A549 (cell line): ENCODE data around the gene C11orf21. TPM values are rescaled to one million over a fixed set of nuclear protein-coding genes. Genes with fewer than 3 reads are reported as not detected.

Experiments used
- CBX8 ChIP-seq: fragments of 200-600 bp; sonication (generic); IDR thresholded peaks from 2 replicates; pipeline ENCODE4 v1.6.1; 2016
- CEBPB ChIP-seq, 2 experiments: fragments of >200 bp in 1 of 2; sonication (Bioruptor Twin) in 1 of 2; formaldehyde crosslinking in 1 of 2; IDR thresholded peaks; 2 replicates each; pipeline ENCODE4 v1.6.1; 2012 to 2016
- CHD2 ChIP-seq: fragments of 150-350 bp; IDR thresholded peaks from 2 replicates; pipeline ENCODE4 v1.6.1; 2014; ENCODE audit warnings: low read length; ENCODE audit not compliant: partially characterized antibody
- CHD4 ChIP-seq: fragments of 200-600 bp; sonication (generic); IDR thresholded peaks from 2 replicates; pipeline ENCODE4 v1.6.1; 2016; ENCODE audit warnings: antibody characterized with exemption, mild to moderate bottlenecking, borderline replicate concordance
- EHF ChIP-seq: fragments of 250-450 bp; sonication (Bioruptor Pico); IDR thresholded peaks from 2 replicates; pipeline ENCODE4 v1.5.0; 2020; ENCODE audit warnings: mild to moderate bottlenecking
- EHMT2 ChIP-seq: fragments of 200-600 bp; sonication (generic); IDR thresholded peaks from 2 replicates; pipeline ENCODE4 v1.6.1; 2016; ENCODE audit warnings: antibody characterized with exemption, low read depth, mild to moderate bottlenecking, moderate library complexity
- EP300 ChIP-seq, 2 experiments: fragments of >200 bp; sonication (Bioruptor Twin); formaldehyde crosslinking; IDR thresholded peaks; 2 replicates in 1 of 2; 3 replicates in 1 of 2; pipeline ENCODE4 v1.6.1; 2016 to 2017
- FOSB ChIP-seq: fragments of 250-450 bp; sonication (Bioruptor Pico); IDR thresholded peaks from 2 replicates; pipeline ENCODE4 v1.5.0; 2020; ENCODE audit warnings: mild to moderate bottlenecking, moderate library complexity
- FOSL2 ChIP-seq, 2 experiments: fragments of 450-650 bp in 1 of 2; fragments of >200 bp in 1 of 2; sonication (Bioruptor Twin) in 1 of 2; formaldehyde crosslinking; IDR thresholded peaks; 2 replicates each; pipeline versions ENCODE4 v1.5.0 to v1.6.1; 2016 to 2020; ENCODE audit warnings: mild to moderate bottlenecking in 1 of 2, moderate library complexity in 1 of 2
- HEYL ChIP-seq: fragments of 250-450 bp; sonication (Bioruptor Pico); IDR thresholded peaks from 2 replicates; pipeline ENCODE4 v1.8.0; 2021; ENCODE audit warnings: mild to moderate bottlenecking, moderate library complexity
- HOXA7 ChIP-seq: fragments of 250-450 bp; sonication (Bioruptor Pico); IDR thresholded peaks from 2 replicates; pipeline ENCODE4 v1.5.0; 2020; ENCODE audit warnings: mild to moderate bottlenecking, moderate library complexity
- HOXB13 ChIP-seq: fragments of 250-450 bp; sonication (Bioruptor Pico); IDR thresholded peaks from 2 replicates; pipeline ENCODE4 v1.5.0; 2020; ENCODE audit warnings: low read depth, mild to moderate bottlenecking, moderate library complexity
- KDM1A ChIP-seq: fragments of 200-600 bp; sonication (generic); IDR thresholded peaks from 2 replicates; pipeline ENCODE4 v1.6.1; 2016; ENCODE audit warnings: low read depth, mild to moderate bottlenecking
- MYC ChIP-seq: IDR thresholded peaks from 2 replicates; pipeline ENCODE4 v1.6.1; 2012; ENCODE audit warnings: mild to moderate bottlenecking, inconsistent platforms, low read length, improper control_type of control experiment, borderline replicate concordance
- NR3C1 ChIP-seq: fragments of >200 bp; sonication (Bioruptor Twin); formaldehyde crosslinking; IDR thresholded peaks from 3 replicates; pipeline ENCODE4 v1.6.1; 2017
- PHF8 ChIP-seq: fragments of 200-600 bp; sonication (generic); IDR thresholded peaks from 2 replicates; pipeline ENCODE4 v1.6.1; 2016; ENCODE audit warnings: low read depth, mild to moderate bottlenecking, antibody characterized with exemption, moderate library complexity, borderline replicate concordance
- POLR2AphosphoS2 ChIP-seq: conservative IDR thresholded peaks from 2 replicates; pipeline ENCODE4 v1.6.1; 2012; ENCODE audit warnings: low read length, improper control_type of control experiment, inconsistent platforms
- RARB ChIP-seq: fragments of 250-450 bp; sonication (Bioruptor Pico); IDR thresholded peaks from 2 replicates; pipeline ENCODE4 v1.8.0; 2021; ENCODE audit warnings: mild to moderate bottlenecking, moderate library complexity
- RFX5 ChIP-seq: fragments of 450-650 bp; IDR thresholded peaks from 2 replicates; pipeline ENCODE4 v1.7.1; 2014; ENCODE audit warnings: antibody characterized with exemption, mild to moderate bottlenecking, moderate library complexity
- RNF2 ChIP-seq: fragments of 200-600 bp; sonication (generic); IDR thresholded peaks from 2 replicates; pipeline ENCODE4 v1.6.1; 2016; ENCODE audit warnings: low read depth, mild to moderate bottlenecking, antibody characterized with exemption, moderate library complexity, borderline replicate concordance
- TFCP2L1 ChIP-seq: fragments of 250-450 bp; sonication (Bioruptor Pico); IDR thresholded peaks from 2 replicates; pipeline ENCODE4 v1.5.0; 2021; ENCODE audit warnings: mild to moderate bottlenecking
- ZSCAN20 ChIP-seq: fragments of 250-450 bp; sonication (Bioruptor Pico); IDR thresholded peaks from 2 replicates; pipeline ENCODE4 v1.8.0; 2022; ENCODE audit warnings: mild to moderate bottlenecking, moderate library complexity
- polyA plus RNA-seq, 4 experiments: library from polyadenylated mRNA; depleted of rRNA in 3 of 4; stranded (reverse); fragments of >200 nt; fragmentation: RNase III in 1 of 4; extraction: RNeasy Plus Mini Kit Qiagen cat#74134 plus additional on column Dnase treatment in 1 of 4; gene quantifications; 2 replicates in 3 of 4; 3 replicates in 1 of 4; pipeline ENCODE4 v1.2.3, GENCODE V29; 2011 to 2017
- TF ChIP-seq, protein P1 (sequence below): fragments of 250-450 bp; sonication (Bioruptor Pico); IDR thresholded peaks from 2 replicates; pipeline ENCODE4 v1.5.0; 2021; ENCODE audit warnings: mild to moderate bottlenecking, moderate library complexity, borderline replicate concordance
- TF ChIP-seq, protein P2 (sequence below): fragments of >200 bp; sonication (Bioruptor Twin); formaldehyde crosslinking; IDR thresholded peaks from 3 replicates; pipeline ENCODE4 v1.6.1; 2016
- TF ChIP-seq, protein P3 (sequence below): IDR thresholded peaks from 2 replicates; pipeline ENCODE4 v1.6.1; 2012; ENCODE audit warnings: low read depth, borderline replicate concordance
- TF ChIP-seq, protein P4 (sequence below): fragments of 450-650 bp; IDR thresholded peaks from 2 replicates; pipeline ENCODE4 v1.6.1; 2014; ENCODE audit warnings: antibody characterized with exemption

The C11orf21 gene
- polyA plus RNA-seq, 2 of the 4 experiments (the other 2 are of a cell fraction) = not detected

DNA sequence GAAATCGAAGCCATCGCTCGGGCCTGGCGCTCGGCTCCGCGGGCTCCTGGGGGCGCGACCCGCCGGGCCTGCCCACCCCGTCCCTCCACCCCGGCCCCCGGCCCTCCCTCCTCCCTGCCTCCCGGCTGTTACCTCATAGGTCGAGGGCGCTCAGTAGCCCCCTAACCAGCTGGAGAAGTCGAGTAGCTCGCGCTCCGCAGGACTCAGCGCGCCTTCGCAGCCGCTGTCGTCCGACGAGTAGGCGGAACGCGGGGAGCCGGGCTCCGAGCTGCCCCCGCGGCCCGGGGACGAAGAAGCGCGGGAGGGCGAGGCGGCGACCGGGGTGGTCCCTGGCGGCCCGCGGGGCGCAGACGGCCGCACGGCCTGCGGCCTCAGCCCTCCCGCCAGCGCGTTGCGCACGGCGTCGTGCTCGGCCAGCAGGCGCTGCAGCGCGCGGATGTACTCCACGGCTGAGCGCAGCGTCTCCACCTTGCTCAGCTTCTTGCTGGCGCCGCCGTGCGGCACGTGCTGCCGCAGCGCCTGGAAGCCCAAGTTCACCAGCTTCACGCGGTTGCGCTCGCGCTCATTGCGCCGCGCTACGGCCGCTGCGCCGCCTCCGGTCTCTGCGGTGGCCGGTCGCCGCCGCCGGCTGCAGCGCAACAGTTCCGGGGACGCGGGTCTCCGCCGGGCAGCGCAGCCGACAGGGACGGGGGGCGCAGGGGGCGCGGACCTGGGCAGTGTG lies 32.0 kb downstream of the C11orf21 start (continued):
- TF ChIP-seq HEYL (no peak), RFX5 (no peak), MYC (no peak; the same call in 1 of the 2 replicates), PHF8 (no peak), RNF2 (no peak), CHD4 (no peak), POLR2AphosphoS2 (no peak), NR3C1 (no peak), EP300 (IDR thresholded peaks at IDR 0.05) (no peak), KDM1A (no peak), EHF (no peak), TFCP2L1 (CRISPR knock-in tag) (no peak), CBX8 (no peak), RARB (CRISPR knock-in tag) (no peak), ZSCAN20 (CRISPR knock-in tag) (no peak), FOSL2 (IDR thresholded peaks at IDR 0.05) (no peak), FOSL2 (CRISPR knock-in tag; IDR thresholded peaks at IDR 0.05) (no peak), FOSB (no peak), CEBPB (IDR thresholded peaks at IDR 0.05) (no peak; a peak in 1 of 4 replicates), HOXB13 (CRISPR knock-in tag) (no peak), CHD2 (no peak), HOXA7 (CRISPR knock-in tag) (no peak), EHMT2 (no peak)
- TF ChIP-seq, protein P1, sequence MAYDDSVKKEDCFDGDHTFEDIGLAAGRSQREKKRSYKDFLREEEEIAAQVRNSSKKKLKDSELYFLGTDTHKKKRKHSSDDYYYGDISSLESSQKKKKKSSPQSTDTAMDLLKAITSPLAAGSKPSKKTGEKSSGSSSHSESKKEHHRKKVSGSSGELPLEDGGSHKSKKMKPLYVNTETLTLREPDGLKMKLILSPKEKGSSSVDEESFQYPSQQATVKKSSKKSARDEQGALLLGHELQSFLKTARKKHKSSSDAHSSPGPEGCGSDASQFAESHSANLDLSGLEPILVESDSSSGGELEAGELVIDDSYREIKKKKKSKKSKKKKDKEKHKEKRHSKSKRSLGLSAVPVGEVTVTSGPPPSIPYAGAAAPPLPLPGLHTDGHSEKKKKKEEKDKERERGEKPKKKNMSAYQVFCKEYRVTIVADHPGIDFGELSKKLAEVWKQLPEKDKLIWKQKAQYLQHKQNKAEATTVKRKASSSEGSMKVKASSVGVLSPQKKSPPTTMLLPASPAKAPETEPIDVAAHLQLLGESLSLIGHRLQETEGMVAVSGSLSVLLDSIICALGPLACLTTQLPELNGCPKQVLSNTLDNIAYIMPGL (CRISPR knock-in tag) = no peak
- TF ChIP-seq, protein P2, sequence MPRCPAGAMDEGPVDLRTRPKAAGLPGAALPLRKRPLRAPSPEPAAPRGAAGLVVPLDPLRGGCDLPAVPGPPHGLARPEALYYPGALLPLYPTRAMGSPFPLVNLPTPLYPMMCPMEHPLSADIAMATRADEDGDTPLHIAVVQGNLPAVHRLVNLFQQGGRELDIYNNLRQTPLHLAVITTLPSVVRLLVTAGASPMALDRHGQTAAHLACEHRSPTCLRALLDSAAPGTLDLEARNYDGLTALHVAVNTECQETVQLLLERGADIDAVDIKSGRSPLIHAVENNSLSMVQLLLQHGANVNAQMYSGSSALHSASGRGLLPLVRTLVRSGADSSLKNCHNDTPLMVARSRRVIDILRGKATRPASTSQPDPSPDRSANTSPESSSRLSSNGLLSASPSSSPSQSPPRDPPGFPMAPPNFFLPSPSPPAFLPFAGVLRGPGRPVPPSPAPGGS = no peak
- TF ChIP-seq, protein P3, sequence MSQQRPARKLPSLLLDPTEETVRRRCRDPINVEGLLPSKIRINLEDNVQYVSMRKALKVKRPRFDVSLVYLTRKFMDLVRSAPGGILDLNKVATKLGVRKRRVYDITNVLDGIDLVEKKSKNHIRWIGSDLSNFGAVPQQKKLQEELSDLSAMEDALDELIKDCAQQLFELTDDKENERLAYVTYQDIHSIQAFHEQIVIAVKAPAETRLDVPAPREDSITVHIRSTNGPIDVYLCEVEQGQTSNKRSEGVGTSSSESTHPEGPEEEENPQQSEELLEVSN = peak; percentile 92
- TF ChIP-seq, protein P4, sequence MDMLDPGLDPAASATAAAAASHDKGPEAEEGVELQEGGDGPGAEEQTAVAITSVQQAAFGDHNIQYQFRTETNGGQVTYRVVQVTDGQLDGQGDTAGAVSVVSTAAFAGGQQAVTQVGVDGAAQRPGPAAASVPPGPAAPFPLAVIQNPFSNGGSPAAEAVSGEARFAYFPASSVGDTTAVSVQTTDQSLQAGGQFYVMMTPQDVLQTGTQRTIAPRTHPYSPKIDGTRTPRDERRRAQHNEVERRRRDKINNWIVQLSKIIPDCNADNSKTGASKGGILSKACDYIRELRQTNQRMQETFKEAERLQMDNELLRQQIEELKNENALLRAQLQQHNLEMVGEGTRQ = no peak
- TF ChIP-seq, all 56 proteins: peak for 6
